Measurements from ENCODE around the gene ITM2A.

GRCh38 chrX:79415056-79415455 is 47.9 kb upstream of the ITM2A start:
- TF ChIP-seq MAX (IDR thresholded peaks at IDR 0.05) (no peak), CTCF (IDR thresholded peaks at IDR 0.05 in 2 of 3, conservative IDR thresholded peaks at IDR 0.05 in 1 of 3; ENCODE audit: borderline replicate concordance in 1 of 3, insufficient read depth in 1 of 3, low read depth in 2 of 3, low read length in 2 of 3) (no peak), EZH2 (IDR thresholded peaks at IDR 0.05) (no peak), POLR2A (IDR thresholded peaks at IDR 0.05; ENCODE audit: borderline replicate concordance, extremely low read depth, insufficient read depth, insufficient read length) (no peak), ATF3 (IDR thresholded peaks at IDR 0.05) (no peak), EZH2phosphoT487 (IDR thresholded peaks at IDR 0.05; ENCODE audit: borderline replicate concordance) (no peak), RAD21 (IDR thresholded peaks at IDR 0.05; ENCODE audit: low read depth) (no peak), SIN3A (IDR thresholded peaks at IDR 0.05; ENCODE audit: low read depth) (no peak), ZNF274 (IDR thresholded peaks at IDR 0.05; ENCODE audit: low read depth, low read length) (no peak), CEBPB (IDR thresholded peaks at IDR 0.05; ENCODE audit: low read depth) (no peak), EGR1 (IDR thresholded peaks at IDR 0.05; ENCODE audit: low read depth) (no peak), REST (IDR thresholded peaks at IDR 0.05; ENCODE audit: low read depth) (no peak), POLR2AphosphoS5 (IDR thresholded peaks at IDR 0.05; ENCODE audit: low read depth, low read length) (no peak)
